Activated naive CD4-positive, alpha-beta T cell (primary cell): ENCODE data around the gene RGS7.

ENCODE experiments used
- DNase-seq, 4 experiments: peaks; one replicate each; lab custom pipeline; 2025; lab: John Stamatoyannopoulos, UW

Gene RGS7

DNA sequence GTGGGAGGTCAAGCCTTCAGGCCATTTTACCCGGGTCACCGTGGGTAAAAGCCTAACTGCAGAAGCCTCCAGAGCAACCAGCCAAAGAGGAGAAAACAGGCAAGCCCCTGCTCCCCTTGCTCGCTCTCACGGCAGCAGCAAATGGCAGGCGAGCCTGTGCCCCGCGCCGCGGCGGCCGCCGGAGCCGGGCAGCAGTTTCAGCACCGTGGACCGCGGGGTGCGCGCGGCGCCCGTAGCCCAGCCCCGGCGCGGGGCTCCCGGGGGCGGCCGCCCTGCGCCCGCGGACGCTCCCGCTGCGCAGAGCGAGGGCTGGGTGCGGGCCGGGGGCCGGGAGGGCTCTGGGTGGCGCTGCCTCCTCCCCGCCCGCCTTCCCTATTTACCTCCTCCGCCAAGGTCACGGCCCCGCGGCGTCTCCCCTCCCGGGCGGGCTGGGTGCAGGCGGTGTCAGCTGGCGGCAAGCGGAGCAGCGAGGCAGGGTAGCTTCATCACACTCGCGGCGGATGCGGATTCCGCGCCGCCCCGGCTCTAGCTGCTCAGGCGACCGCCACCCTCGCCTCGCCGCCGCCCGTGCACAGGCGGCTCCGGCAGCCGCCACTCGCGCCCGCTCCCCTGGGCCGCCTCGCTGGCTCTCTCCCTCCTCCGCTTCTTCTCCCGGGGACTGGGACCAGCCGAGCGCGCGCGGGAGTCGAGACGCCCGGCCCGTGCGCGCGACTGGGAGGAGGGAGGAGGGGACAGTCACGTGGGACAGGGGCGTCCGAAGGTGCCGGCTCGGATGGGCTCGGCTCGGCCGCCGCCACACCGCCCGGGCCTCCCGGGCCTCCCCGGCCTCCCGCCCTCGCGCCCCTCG, at the start of gene RGS7:
RGS7 (minus strand) TSS at position 687 of the 847 bp plus-strand sequence.
- DNase-seq: no peak

DNA sequence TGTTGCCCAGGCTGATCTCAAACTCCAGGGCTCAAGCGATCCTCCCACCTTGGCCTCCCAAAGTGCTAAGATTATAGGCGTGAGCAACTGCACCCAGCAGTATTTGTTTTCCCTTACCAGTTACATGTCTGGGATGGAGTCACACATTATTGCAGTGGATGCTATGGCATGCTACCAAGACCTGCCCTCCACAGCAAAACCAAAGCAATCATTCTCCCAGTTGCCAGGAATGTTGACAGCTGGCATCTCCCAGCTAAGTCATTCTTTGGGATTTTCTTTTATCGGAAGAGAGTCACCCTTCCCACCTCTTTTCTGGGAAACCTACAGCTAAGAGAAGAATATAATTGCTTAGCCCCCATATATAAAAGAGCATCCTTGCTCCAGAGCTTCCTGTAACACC, 49.4 kb upstream of the RGS7 start:
- no peak for DNase-seq

DNA sequence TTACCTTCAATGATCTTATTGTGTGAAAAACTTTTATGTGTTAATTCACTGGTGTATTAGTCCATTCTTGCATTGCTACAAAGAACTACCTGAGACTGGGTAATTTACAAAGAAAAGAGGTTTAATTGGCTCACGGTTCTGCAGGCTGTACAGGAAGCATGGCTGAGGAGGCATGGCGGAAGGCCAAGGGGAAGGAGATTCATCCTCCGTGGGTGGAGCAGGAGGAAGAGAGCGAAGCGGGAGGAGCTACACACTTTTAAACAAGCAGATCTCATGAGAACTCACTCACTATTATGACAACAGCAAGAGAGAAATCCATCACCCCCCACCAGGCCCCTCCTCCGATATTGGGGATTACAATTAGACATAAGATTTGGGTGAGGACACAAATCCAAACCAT, 44.2 kb upstream of the RGS7 start:
- DNase-seq: no peak

DNA sequence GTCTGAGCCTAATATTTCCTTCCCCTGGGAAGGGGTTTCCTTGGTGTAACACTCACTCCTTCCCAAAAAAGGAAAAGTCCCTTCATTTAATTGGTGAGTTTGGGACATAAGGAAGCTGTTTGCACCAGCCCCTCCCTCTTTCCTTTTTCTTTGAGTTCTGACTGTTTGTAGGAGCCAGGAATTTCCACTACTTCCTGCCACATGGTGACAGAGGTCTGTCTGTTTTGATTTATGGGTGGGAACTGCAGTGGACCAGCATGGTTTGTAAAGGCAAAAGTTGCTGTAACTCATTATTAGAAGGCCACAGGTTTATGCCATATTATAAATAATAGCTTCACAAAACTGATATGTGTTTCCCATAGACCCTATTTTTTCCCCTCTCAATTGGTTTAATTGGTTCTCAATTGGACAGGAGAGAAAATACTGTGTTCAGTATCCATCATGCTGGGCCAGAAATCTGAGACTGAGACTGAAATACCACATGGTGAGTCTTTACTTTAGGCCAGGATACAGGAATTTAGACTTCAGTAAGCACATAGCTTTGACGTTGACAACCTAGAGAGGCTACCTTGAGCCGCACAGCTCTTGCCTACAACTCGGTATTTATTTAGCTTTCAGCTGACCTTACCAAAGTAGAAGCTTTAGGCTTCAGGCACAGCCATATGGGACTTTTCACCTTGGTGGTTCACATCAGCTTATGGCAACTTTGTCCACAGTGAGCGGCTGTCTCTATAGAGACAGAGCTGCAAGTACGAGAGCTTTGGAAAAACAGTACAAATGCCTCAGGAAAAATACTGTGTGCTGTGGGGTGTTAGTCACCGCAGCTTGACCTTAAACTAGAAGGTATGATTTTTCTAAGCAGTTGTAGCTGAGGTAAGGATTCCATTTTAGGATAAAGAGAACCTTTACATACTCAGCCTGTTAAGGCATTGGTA, 40.0 kb upstream of the RGS7 start:
- no peak for DNase-seq

DNA sequence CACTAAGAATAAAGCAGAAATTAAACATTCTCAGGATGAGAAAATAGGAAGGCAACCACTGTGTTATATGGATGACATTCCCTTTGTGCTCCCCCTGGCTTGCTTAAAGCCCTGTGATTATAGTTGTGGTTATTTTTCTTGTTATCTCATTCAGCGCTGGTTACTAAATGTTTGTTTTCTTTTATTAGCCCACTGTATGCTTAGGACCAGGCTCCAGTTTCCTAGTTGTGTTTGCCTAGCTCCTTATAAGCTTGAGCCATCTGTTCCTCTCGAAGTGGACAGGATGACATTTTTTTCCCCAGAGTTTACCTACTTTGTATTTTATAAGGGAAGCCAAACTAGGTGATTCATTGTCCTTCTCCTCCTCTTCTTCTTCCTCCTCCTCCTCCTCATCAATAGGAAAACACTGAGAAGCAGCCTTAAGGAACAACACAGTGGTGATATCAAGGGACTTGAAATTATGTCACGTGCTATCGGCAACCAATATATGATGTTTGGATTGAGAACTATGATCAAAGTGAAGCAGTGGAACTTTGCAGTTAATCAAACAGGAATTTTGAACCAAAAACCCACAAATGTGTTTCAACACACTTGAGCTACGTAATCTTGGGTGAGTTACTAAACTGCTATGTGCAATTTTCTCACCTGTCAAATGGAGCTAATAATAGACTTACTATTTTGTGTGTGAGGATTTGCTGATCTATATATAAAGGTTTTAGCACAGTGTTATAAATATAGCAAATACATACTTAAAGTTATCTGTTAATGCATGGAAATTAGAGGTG, 35.1 kb upstream of the RGS7 start:
- no peak for DNase-seq

DNA sequence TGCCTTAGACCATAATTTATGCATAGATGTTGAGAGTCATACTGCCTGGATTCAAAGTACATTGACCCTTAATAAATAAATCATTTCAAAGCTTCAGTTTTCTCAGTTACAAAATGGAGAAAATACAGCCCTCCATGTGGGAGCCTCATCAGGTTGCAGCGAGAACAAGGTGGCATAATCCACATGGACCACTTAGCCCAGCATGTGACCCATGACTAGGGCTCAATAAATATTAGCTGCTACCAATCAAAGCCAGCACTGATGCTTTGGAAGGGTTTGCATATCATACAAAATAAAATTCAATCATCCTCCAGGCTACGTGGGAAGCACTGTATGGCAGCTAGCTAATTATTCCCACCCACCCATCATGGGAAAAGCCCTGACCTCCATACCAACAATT, 33.5 kb upstream of the RGS7 start:
- DNase-seq: no peak

DNA sequence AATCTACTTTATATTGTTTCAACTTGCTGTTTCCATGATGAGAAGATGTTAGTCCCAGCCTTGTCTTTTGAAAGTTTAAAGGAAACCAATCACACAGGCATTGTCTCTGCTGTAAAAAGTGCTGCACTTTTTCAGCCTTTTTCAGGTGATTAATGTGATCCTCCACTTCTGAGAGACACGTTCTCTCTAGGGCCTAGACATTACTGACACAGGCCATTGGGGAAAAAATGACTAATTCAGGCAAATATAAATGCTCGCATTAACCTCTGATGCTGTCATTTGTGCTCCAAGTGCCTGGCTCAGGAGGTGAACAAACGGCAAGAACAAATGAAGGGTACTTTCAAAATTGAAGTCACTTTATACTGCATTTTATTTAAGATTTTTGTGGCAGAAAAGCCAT, 32.4 kb upstream of the RGS7 start:
- no peak for DNase-seq

DNA sequence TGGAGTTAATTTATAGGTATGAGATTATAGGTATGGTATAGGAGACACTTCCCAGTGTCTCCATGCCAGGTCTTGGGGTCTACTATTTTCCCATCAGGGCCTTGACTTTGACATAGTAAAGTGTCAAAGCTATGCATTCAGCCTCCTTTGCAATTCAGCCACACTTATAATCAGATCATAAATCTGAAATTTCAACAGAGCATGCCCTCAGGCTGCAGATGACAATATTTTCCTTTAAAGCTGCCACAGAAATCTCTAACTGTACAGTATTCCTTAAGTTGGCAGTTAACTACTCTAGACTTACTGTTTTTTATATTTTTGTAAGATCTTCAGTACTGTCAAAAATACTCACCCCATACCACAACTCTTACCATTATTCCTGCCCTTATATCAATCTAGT, 30.2 kb upstream of the RGS7 start:
- no peak for DNase-seq

DNA sequence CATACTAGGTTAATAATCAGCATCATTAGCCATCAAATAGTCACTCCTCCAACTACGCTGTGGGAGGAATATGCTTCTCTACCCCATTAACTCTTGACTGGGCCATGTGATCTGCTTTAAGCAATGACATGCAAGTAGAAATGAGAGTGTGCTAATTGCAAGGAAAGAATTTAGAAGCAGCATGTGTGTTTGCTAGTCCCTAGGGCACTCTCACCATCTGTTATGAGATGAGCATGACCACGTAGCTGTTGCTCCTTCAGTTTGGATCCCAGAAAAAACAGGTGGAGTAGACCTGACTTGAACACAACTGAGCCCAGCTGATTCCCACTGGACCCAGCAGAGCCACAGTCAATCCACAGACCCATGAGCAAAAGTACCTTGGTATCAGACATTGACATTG, 19.7 kb upstream of the RGS7 start:
- no peak for DNase-seq

DNA sequence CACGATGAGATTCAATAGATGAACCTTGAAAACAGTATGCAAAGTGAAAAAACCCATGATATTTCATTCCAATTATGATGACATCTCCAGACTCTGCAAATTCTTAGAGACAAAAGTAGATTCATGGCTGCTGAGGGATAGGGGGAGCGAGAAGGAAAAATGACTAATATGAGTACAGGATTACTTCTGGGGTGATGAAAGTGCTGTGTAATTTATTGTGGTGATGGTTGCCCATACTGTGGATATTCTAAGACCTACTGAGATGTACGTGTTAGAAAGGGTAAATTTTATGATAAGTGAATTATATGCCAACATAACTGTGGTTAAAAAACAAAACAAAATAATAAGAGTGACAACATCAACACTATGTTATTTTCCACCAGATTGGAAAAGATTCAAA, 18.9 kb upstream of the RGS7 start:
- no peak for DNase-seq

DNA sequence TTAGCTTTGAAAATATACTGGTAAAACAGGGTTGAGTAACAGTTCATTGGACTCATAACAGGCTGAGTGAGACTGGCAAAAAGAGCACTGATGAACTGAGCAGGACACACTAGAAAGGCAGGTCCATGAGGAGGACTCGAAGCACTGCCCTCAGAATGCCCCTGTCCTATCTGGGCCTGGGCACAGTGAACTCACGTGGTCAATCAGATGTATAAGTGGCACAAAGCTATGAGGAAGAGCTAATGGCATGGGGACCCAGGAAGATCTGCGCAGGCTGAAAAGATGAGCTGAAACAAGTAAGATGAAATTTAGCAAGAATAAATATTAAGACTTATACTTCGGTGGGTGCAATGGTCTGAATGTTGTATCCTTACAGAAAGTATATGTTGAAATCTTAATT, 9.2 kb upstream of the RGS7 start:
- no peak for DNase-seq

DNA sequence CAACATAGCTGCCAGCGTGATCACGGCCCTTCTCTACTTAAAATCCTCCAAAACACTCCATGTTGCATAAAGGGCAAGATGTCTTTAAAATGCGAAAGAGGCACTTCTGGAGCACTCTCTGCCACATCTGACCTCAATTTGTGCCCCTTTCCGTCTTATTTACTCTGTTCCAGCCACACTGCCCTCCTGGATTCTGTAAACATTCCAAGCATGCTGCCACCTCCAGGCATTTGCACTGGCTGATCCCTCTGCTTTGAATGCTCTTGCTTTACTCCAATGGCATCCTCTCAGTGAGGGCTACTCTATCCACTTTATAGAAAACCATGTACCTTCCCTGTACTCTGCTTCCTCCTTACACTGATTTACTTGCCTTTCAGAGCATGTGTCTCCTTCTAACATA, 5.3 kb upstream of the RGS7 start:
- DNase-seq: no peak

DNA sequence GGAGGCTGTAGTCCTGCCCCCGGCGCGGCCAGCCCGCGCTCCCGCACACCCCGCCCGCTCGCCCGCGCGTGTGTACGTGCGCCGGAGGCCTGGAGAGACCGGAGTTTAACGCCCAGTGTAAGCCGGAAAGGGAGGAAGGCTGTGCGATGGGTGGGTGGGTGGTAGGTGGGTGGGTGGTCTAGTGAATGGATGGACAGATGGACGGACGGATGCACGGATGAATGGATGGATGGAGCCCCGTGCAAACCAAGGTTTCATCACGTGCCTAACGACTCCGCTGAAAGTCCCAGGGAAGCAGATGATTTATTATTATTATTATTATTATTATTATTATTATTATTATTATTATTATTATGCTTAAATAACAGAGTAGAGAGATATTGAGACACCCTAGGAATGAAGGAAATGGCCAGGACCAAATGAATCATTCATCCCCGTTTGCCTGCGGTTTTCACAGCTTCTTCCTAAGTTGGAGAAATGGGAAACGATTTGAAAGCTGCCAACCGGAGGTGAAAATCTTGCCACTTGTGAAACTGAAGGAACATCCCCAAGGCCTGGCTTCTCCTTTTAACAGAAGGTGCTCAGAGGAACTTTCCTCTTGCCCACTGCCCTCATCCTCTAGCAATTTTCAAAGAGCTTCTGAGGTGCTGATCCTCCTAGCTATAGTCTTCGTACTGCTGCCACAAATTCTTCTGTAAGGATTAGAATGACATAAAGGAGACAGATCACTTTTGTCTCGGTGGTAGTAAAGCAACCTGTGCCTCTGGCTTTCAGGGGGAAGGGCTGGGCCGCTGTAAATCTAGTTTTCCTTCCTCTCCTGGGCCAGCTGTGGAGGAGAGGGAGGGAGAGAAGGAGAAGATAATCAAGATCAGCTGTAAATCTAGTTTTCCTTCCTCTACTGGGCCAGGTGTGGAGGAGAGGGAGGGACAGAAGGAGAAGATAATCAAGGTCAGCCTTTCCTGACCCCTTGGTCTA, 648 bp upstream of the RGS7 start:
- no peak for DNase-seq

DNA sequence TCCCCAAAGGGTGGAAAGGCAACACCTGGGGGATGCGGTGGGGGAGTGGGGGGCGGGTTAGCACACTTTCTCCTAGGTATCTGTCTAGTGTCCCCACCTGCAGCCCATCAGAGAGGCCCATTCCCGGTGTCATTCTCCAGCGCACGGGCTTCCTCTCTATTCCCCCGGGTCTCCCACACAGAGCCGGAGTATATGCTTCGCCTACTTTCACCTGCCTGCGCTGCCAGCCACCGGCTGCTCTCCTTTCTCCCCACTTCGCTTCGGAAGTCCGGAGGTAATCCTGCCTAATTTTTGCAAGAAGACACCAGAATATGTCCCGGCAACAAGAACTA, 852 bp downstream of the RGS7 start:
- no peak for DNase-seq

DNA sequence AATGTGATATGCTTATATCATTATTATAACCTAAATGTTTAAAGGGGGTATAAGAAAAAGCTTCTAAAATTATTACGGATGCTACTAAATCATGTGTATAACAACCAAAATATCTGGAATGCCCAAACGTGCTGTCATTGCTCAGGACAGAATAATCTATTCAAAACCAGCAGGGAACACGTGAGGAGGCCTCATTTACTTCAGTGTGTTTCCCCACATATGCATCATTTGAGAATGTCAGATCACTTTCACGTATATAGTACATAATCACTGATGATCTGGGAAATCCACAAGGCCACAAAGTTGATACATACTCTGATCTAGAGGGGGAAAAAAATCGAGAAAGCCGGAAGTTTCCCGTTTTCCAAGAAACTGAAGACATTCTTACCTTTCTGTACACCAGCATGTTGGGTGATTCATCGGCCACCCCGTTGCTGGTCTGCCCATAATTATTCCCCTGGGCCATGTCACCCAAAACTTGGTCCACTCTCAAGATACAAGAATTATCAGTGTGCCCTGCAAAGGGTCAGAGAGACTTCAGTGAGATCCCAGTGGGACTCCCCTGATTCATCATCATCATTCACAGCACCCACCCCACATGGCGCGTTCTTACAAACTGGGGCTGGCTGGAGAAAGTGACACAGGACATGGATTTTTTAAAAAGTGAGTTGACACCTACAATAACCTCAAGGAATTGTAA, 1.5 kb downstream of the RGS7 start:
- DNase-seq: no peak

DNA sequence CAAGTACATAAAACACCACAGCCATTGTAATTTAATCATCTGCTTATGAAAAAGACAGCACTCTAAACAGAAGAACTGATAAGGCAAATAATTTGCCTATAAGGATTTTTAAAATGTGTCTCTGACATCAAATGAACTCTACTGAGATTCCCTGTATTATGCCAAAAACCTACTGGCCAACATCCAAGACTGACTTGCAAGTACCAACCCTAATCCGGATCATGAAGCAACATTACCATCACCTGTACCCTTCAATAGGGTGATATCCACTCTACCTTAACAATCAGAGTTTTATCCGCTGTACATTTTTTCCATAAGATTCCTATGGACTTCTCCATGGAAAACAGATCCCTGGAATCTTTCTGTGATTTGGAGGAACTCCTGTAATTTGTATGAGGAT, 4.6 kb downstream of the RGS7 start:
- DNase-seq: no peak

DNA sequence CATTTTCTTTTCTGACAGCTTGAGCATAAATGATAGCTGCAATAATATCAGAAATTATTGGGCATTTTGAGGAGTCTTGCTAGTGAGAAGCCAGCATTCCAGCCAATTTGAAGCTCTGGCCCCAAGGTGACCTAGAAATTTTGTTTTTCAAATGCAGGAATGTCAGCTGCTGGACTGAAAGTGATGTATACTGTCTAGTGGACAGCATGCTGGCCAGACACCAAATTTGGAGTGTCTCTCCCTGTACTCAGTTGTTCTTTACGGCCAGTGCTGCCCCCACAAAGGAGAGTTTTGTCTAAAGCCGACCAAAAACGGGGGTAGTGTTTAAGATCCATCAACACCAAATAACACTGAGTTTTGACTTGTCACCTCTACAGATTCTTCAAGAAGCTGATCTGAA, 5.2 kb downstream of the RGS7 start:
- no peak for DNase-seq

DNA sequence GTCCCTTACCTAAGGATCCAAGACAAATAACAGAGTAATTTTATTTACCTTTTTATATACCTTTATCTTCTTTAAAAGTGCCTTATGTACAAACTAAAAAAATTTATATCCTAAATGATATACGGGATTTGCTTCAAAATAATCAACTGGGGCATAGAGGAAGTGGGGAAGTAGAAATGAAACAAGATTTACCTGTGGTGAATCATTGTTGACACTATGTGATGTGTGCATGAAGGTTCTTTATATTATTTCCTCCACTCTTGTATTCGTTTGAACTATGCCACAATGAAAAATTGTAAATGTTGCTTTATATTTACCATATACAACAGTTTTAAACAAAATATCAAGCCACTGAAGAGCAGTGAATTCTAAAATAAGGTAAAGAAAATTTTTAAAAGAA, 13.0 kb downstream of the RGS7 start:
- DNase-seq: no peak

DNA sequence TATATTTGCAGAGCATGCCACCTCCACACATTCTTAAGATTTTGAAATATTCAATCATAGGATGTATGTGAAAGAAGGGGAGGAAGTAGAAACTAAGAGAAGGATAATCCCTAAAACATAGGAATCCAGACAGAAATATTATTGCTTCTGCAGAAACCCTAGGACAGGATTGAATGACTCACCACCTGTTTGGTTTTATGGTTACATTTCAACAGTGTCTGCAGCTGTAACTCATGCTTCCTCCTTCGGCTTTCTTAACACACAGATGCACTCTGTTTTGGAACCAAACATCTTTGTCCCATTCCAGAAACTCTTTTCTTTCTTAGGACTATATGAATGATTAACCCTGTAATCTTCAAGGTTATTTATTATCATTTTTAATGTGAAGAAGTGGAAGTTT, 20.7 kb downstream of the RGS7 start:
- no peak for DNase-seq

DNA sequence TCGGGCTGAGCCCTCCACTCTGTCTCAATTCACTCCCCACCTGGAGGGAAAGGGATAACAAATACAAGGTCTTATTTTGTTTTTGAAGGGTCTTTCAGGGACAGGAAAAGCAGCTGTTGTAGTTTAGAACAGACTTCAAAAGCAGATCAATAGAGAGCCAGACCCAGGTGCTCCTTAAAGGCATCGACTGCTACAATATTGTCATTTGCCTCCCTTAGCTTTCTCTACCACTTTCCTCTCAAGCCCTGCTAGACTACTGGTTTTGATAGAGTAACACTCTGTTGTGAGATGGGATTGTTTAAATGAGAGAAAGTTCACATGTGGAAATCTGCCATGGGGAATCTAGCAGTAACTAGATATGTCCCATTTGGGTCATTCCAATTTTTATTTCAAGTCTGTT, 24.0 kb downstream of the RGS7 start:
- DNase-seq: no peak

DNA sequence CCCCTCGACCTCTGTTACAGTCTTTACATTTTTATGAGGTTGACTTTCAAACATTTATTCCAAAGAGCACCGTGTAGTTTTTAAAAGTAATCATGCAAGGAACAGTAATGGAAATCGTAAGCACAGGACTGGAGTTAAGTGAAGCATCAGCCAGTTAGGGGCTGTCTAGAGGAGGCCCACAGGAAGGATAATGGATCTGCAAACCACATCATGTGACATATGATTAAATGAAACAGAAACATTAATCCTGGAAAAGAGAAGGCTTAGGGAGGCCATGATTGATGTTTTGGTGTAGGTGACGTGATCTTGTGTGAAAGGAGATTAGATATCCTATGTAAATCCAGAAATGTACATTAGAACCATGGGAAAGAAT, 25.0 kb downstream of the RGS7 start:
- DNase-seq: no peak
